ENCODE measurements around the gene LGR6. TPM values are rescaled to one million over a fixed set of nuclear protein-coding genes. Genes with fewer than 3 reads are reported as not detected.

Gene LGR6
- total RNA-seq, 1 donor from 2014 or later: 1.8 TPM

DNA sequence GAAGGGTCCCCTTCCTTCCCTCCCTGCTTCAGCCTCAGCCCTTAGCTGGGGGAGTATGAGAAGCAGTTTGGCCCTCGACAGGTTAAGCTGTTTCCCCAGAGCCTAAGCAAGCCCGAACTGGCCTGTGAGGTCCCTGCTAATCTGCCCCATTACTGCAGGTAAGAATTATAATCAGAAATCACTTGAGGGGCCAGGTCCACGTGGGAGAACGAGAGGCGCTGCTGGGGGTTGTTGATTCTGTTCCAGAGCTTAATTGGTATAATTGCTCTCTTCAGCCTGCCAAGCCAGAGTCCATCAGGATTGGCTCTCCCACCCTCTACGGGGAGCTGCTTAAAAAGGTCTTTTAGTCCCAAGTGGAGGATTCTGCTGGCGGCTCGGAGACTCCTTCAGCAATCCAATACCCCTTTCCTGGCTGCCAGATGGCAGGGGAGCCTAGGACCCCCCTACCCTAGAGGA is 77.3 kb downstream of the LGR6 start:
- TF ChIP-seq, protein P1, sequence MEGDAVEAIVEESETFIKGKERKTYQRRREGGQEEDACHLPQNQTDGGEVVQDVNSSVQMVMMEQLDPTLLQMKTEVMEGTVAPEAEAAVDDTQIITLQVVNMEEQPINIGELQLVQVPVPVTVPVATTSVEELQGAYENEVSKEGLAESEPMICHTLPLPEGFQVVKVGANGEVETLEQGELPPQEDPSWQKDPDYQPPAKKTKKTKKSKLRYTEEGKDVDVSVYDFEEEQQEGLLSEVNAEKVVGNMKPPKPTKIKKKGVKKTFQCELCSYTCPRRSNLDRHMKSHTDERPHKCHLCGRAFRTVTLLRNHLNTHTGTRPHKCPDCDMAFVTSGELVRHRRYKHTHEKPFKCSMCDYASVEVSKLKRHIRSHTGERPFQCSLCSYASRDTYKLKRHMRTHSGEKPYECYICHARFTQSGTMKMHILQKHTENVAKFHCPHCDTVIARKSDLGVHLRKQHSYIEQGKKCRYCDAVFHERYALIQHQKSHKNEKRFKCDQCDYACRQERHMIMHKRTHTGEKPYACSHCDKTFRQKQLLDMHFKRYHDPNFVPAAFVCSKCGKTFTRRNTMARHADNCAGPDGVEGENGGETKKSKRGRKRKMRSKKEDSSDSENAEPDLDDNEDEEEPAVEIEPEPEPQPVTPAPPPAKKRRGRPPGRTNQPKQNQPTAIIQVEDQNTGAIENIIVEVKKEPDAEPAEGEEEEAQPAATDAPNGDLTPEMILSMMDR (IDR thresholded peaks at IDR 0.05): no peak
- H3K27ac Mint-ChIP-seq (ENCODE audit: unreplicated experiment): no peak overlapping the region
- peaks cover 17% of the 10 kb centered on the region for H3K27me3 Mint-ChIP-seq (ENCODE audit: low read depth)
- H3K36me3 Mint-ChIP-seq (ENCODE audit: low read depth): peaks cover 4% of the 10 kb centered on the region
- no peaks in the 10 kb centered on the region for H3K4me1 Mint-ChIP-seq (ENCODE audit: low read depth)
- H3K9me3 Mint-ChIP-seq (ENCODE audit: low read depth): no peaks in the 10 kb centered on the region
- no peak overlapping the region for H3K4me3 Mint-ChIP-seq (ENCODE audit: unreplicated experiment)
- no peak for DNase-seq (ENCODE audit: low spot score)

GRCh38 chr1:202272103-202272845 is 78.7 kb downstream of the LGR6 start:
- no peak overlapping the region for H3K27ac Mint-ChIP-seq (ENCODE audit: unreplicated experiment)
- H3K36me3 Mint-ChIP-seq (ENCODE audit: low read depth): no peaks in the 10 kb centered on the region
- H3K27me3 Mint-ChIP-seq (ENCODE audit: low read depth): peaks cover 7% of the 10 kb centered on the region
- DNase-seq (ENCODE audit: low spot score): no peak
- no peaks in the 10 kb centered on the region for H3K9me3 Mint-ChIP-seq (ENCODE audit: low read depth)
- no peaks in the 10 kb centered on the region for H3K4me1 Mint-ChIP-seq (ENCODE audit: low read depth)
- TF ChIP-seq, protein P1 (IDR thresholded peaks at IDR 0.05): no peak
- H3K4me3 Mint-ChIP-seq (ENCODE audit: unreplicated experiment): no peak overlapping the region

- DNase-seq (ENCODE audit: low spot score): no peak
- peaks cover 6% of the 10 kb centered on the region for H3K27me3 Mint-ChIP-seq (ENCODE audit: low read depth)
- no peaks in the 10 kb centered on the region for H3K36me3 Mint-ChIP-seq (ENCODE audit: low read depth)
- H3K4me3 Mint-ChIP-seq (ENCODE audit: unreplicated experiment): no peak overlapping the region
- TF ChIP-seq, protein P1 (IDR thresholded peaks at IDR 0.05): peak; percentile 71
- H3K4me1 Mint-ChIP-seq (ENCODE audit: low read depth): peaks cover 10% of the 10 kb centered on the region
- H3K27ac Mint-ChIP-seq (ENCODE audit: unreplicated experiment): no peak overlapping the region
- no peaks in the 10 kb centered on the region for H3K9me3 Mint-ChIP-seq (ENCODE audit: low read depth)
Observed at GRCh38 chr1:202274611-202275010, 81.0 kb downstream of the LGR6 start.

DNA sequence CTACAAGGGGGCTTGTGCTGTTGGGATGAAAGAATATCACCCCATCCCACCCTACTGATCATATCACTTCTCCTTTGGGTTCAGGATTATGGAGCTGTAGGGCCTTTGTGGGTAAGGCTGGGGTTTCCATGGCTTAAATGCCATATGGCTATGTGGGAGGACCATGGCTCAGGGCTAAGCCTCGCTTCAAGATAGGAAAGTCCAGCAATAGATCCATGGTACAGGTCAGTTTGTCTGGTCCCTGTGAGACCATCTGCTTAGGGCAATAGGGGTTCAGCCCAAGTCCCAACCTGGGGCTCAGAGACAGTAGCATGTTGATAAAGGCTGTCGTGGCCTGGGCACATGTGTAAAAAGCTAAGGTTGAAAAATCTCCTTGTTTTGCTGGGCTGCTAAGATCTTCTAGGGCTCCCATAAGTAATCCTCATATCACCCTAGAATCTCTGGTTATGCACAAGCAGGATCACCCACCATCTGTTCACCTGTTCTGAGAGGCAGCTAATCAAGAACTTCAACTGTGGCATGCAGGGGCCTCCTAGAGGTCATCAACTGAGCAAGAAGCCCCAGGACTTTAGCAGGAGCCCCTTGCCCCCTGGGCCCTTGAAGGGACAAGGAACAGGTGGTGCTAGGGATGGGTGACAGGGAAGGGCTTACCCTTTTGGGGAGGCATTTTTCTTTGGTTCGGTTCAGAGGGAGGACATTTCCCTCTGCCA is 81.6 kb downstream of the LGR6 start:
- DNase-seq (ENCODE audit: low spot score): no peak
- no peaks in the 10 kb centered on the region for H3K36me3 Mint-ChIP-seq (ENCODE audit: low read depth)
- peaks cover 16% of the 10 kb centered on the region for H3K4me1 Mint-ChIP-seq (ENCODE audit: low read depth)
- H3K4me3 Mint-ChIP-seq (ENCODE audit: unreplicated experiment): no peak overlapping the region
- no peaks in the 10 kb centered on the region for H3K9me3 Mint-ChIP-seq (ENCODE audit: low read depth)
- peaks cover 6% of the 10 kb centered on the region for H3K27me3 Mint-ChIP-seq (ENCODE audit: low read depth)
- TF ChIP-seq, protein P1 (IDR thresholded peaks at IDR 0.05): no peak
- no peak overlapping the region for H3K27ac Mint-ChIP-seq (ENCODE audit: unreplicated experiment)

DNA sequence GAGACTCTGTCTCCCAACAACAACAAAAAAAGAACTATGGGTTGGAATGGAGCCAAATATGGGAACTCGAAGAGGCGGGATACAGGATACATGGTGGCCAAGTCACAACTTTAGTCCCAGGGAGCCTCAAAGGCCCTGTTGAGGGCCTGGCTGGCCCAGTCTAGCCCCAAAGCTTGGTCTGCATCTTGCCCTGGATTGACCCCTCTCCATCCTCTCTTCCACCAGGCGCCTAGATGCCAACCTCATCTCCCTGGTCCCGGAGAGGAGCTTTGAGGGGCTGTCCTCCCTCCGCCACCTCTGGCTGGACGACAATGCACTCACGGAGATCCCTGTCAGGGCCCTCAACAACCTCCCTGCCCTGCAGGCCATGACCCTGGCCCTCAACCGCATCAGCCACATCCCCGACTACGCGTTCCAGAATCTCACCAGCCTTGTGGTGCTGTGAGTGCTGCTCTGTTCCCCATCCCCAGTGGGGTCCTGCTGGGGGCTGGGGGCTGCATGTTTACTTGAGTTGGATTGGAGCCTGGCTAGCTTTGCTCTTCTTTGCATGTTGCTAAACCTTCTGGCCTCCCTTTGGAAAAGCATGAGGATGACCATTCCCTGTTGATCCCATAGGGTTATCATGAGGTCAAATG is 82.6 kb downstream of the LGR6 start:
- TF ChIP-seq, protein P1 (IDR thresholded peaks at IDR 0.05): no peak
- no peaks in the 10 kb centered on the region for H3K9me3 Mint-ChIP-seq (ENCODE audit: low read depth)
- no peaks in the 10 kb centered on the region for H3K36me3 Mint-ChIP-seq (ENCODE audit: low read depth)
- peaks cover 3% of the 10 kb centered on the region for H3K27me3 Mint-ChIP-seq (ENCODE audit: low read depth)
- no peak for DNase-seq (ENCODE audit: low spot score)
- H3K27ac Mint-ChIP-seq (ENCODE audit: unreplicated experiment): no peak overlapping the region
- H3K4me3 Mint-ChIP-seq (ENCODE audit: unreplicated experiment): no peak overlapping the region
- peaks cover 26% of the 10 kb centered on the region for H3K4me1 Mint-ChIP-seq (ENCODE audit: low read depth)
